Measurements from ENCODE around the gene IQGAP3.

The IQGAP3 gene

DNA sequence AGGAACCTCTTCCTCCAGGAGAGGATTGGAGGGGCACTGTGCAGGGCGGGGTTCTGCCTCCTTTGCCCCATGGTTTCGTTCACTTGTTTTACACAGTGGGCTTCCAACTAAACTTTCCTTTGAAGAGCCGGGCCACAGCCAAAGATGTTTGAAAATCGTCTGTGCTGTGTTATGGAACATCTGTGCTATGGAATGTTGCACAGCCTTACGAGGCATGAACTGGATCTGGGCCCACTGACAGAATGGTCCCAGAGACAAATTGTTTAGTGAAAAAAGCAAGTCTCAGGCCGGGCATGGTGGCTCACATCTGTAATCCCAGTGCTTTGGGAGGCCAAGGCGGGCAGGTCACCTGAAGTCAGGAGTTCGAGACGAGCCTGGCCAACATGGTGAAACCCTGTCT, 59.2 kb downstream of the IQGAP3 start:
- Histone ChIP-seq H3K27me3 (ENCODE audit: control insufficient read depth, insufficient read depth, low read length) (no peaks in the 10 kb centered on the region), H3K4me1 (ENCODE audit: control insufficient read depth, insufficient read depth, low read length) (peaks cover 19% of the 10 kb centered on the region), H3K9ac (ENCODE audit: low read length) (no peak overlapping the region), H3K4me3 (ENCODE audit: low read length) (no peak overlapping the region), H3K36me3 (ENCODE audit: control insufficient read depth, insufficient read depth, low read length) (no peaks in the 10 kb centered on the region), H3K9me3 (ENCODE audit: control insufficient read depth, low read length) (no peaks in the 10 kb centered on the region)

DNA sequence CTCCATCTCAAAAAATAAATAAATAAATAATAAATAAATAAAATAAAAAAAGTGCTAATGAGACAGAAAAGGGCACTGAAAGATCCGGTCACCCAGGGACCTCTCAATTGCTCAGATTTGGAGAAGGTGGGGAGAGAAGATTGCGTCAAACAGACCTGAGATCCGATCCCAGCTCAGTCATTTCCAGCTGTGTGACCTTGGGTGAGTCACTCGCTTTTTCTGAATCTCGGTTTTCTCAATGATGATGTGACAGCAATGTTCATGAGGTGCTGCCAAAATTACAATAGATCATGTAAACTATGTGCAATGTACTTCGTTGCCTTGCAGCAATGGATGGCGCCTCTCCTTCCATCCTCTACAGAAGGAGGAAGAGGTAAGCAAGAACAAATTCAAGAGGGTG, 60.7 kb downstream of the IQGAP3 start:
- no peaks in the 10 kb centered on the region for H3K36me3 ChIP-seq (ENCODE audit: control insufficient read depth, insufficient read depth, low read length)
- peaks cover 17% of the 10 kb centered on the region for H3K4me1 ChIP-seq (ENCODE audit: control insufficient read depth, insufficient read depth, low read length)

DNA sequence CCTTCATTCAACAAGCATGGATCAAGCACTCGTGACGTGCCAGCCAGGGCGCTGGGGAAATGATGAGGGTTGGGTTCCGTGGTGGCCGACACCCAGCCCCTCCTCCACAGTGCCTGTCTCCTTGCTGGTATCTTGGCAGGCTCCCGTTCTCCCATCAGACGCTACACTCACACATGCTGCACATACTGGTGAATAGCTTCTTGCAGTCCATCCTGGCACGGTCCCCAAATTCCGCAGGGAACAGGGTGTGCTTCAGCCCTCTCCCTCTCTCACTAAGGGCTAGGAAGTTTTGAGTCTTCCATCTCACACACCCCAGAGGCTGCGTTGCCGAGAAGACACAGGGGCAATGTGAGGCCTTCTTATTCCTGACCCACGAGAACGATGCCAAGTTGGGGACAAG, 61.7 kb downstream of the IQGAP3 start:
- no peaks in the 10 kb centered on the region for H3K36me3 ChIP-seq (ENCODE audit: control insufficient read depth, insufficient read depth, low read length)
- H3K4me1 ChIP-seq (ENCODE audit: control insufficient read depth, insufficient read depth, low read length), result peaks cover 21% of the 10 kb centered on the region
- no peak overlapping the region for H3K4me3 ChIP-seq (ENCODE audit: low read length)
- no peaks in the 10 kb centered on the region for H3K9me3 ChIP-seq (ENCODE audit: control insufficient read depth, low read length)
- no peak overlapping the region for H3K9ac ChIP-seq (ENCODE audit: low read length)
- H3K27me3 ChIP-seq (ENCODE audit: control insufficient read depth, insufficient read depth, low read length), result no peaks in the 10 kb centered on the region

More for the DNA sequence above, 60.7 kb downstream of the IQGAP3 start:
- H3K4me3 ChIP-seq (ENCODE audit: low read length), result no peak overlapping the region
- H3K9ac ChIP-seq (ENCODE audit: low read length), result no peak overlapping the region
- no peaks in the 10 kb centered on the region for H3K27me3 ChIP-seq (ENCODE audit: control insufficient read depth, insufficient read depth, low read length)
- no peaks in the 10 kb centered on the region for H3K9me3 ChIP-seq (ENCODE audit: control insufficient read depth, low read length)

DNA sequence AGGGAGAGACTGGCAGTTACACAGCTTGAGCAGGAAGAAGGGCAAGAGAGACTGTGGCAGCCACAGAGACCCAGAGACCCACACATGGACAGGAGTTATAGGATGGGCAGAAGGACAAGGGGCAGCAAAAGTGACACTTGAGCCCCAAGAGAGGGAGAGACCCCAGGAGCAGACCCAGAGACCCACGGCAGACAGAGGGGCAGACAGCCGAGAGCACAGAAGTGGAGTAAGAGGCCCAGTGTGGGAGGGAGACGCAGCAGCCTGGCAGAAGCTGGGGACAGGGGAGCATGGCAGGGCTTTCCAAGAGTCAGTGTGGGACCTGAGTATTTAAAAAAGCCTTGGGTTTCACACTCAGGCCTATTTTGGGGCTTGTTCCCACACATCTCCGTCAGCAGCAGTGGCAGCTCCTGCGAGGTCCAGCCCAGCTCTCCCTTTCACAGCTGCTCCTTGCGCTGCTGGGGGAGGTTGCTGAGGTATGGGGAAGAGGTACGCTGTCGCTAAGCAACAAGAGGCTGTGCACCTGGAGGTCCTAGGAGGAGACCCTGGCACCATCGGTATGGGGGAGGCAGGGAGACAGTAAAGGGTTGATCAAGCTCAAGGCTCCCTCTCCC, 62.8 kb downstream of the IQGAP3 start:
- H3K4me3 ChIP-seq (ENCODE audit: low read length), result no peak overlapping the region
- no peaks in the 10 kb centered on the region for H3K9me3 ChIP-seq (ENCODE audit: control insufficient read depth, low read length)
- H3K4me1 ChIP-seq (ENCODE audit: control insufficient read depth, insufficient read depth, low read length), result peaks cover 30% of the 10 kb centered on the region
- H3K9ac ChIP-seq (ENCODE audit: low read length), result peak overlapping the region; percentile 5
- H3K36me3 ChIP-seq (ENCODE audit: control insufficient read depth, insufficient read depth, low read length), result no peaks in the 10 kb centered on the region
- H3K27me3 ChIP-seq (ENCODE audit: control insufficient read depth, insufficient read depth, low read length), result no peaks in the 10 kb centered on the region

DNA sequence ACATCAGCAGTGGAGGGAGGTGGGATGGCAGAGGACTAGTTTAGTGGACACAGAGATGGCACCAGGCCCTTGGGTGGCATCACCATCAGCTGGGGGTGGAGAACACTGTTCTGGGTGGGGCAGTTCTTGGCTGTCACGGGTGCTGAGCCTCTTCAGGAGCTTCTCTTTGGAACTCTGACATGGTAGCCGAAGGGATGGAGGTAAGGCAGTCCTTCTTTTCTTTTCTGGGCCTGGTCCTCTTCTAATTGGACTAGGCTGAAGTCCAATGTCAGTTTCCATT, 63.5 kb downstream of the IQGAP3 start:
- Histone ChIP-seq H3K9me3 (ENCODE audit: control insufficient read depth, low read length) (no peaks in the 10 kb centered on the region), H3K36me3 (ENCODE audit: control insufficient read depth, insufficient read depth, low read length) (no peaks in the 10 kb centered on the region), H3K4me3 (ENCODE audit: low read length) (no peak overlapping the region), H3K4me1 (ENCODE audit: control insufficient read depth, insufficient read depth, low read length) (peaks cover 36% of the 10 kb centered on the region), H3K27me3 (ENCODE audit: control insufficient read depth, insufficient read depth, low read length) (no peaks in the 10 kb centered on the region), H3K9ac (ENCODE audit: low read length) (peak overlapping the region; percentile 5)

DNA sequence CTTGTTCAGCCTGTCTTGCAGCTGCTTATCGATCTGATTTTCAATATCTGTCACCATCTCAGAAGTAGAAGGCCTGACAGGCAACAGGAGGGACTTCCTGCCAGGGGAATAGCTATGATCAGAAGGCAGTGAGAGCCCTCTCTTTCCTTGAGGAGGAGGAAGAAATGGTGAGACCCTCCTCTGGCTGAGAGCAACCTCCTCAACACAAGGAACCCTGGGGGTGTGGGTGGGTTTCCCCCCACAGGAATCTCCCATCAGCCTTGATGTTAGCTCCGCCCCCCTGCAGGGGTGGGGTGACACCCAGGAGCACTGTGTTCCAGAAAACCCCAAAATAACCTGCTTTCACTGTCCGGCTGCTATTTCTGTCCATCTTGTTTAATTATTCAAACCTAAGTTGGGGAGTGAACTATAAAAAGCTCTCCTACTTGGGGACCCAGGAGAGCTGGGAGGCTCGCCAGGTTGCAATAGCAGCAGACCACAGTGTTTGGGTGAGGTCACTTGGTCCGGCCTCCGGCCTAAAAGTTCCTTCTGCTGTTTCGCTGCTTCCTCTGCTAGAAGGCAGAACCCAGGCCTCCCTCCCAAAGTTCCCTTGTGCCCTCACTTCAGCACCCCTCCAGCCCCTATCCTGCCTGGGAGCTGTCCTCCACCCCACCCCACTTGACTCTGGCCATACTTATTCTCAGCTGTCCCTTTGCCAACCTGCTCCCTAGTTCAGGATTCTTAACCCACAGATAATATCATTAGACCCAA, 64.0 kb downstream of the IQGAP3 start:
- Histone ChIP-seq H3K9me3 (ENCODE audit: control insufficient read depth, low read length) (no peaks in the 10 kb centered on the region), H3K27me3 (ENCODE audit: control insufficient read depth, insufficient read depth, low read length) (no peaks in the 10 kb centered on the region), H3K4me1 (ENCODE audit: control insufficient read depth, insufficient read depth, low read length) (peaks cover 41% of the 10 kb centered on the region), H3K9ac (ENCODE audit: low read length) (peak overlapping the region; percentile 47), H3K36me3 (ENCODE audit: control insufficient read depth, insufficient read depth, low read length) (no peaks in the 10 kb centered on the region), H3K4me3 (ENCODE audit: low read length) (no peak overlapping the region)

DNA sequence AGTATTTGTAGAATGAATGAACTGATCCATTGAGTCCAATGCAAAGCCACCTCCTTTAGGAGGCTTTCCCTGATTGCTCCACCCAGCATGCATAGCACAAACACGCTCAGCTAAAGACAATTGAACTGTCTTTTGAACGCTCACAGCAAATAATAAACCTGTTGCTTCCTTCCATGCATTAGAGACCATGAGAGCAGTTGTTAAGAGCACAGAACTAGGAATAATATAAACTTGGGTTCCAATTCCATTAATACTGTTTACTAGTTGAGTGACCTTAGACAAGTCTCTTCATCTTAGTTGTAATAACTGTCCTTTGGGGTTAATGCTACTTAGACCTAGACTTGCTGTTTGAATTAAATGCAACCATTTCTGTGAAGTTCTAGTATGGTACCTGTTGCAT, 65.9 kb downstream of the IQGAP3 start:
- no peaks in the 10 kb centered on the region for H3K9me3 ChIP-seq (ENCODE audit: control insufficient read depth, low read length)
- no peak overlapping the region for H3K4me3 ChIP-seq (ENCODE audit: low read length)
- no peaks in the 10 kb centered on the region for H3K36me3 ChIP-seq (ENCODE audit: control insufficient read depth, insufficient read depth, low read length)
- peaks cover 60% of the 10 kb centered on the region for H3K4me1 ChIP-seq (ENCODE audit: control insufficient read depth, insufficient read depth, low read length)
- H3K9ac ChIP-seq (ENCODE audit: low read length), result no peak overlapping the region
- H3K27me3 ChIP-seq (ENCODE audit: control insufficient read depth, insufficient read depth, low read length), result no peaks in the 10 kb centered on the region

DNA sequence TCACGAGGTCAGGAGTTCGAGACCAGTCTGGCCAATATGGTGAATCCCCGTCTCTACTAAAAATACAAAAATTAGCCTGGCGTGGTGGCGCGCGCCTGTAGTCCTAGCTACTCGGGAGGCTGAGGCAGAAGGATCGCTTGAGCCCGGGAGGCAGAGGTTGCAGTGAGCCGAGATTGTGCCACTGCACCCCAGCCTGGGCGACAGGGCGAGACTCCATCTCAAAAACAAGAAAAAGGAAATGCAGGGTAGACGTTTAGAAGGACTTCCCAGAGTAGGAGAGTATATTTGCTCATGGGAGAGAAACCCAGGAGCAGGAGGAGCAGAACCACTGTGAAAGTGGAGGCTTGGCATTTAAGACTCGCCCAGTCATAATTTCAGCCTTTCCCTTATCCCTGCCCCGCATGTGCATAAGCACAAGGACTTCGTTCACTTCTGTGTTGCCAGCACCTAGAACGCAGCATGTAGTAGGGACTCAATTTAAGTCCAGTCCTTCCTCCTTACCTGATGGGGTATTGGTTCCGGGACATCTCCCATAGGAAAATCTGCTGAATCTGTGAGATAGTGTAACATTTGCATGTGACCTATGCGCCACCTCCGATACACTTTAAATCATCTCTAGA, 66.6 kb downstream of the IQGAP3 start:
- Histone ChIP-seq H3K27me3 (ENCODE audit: control insufficient read depth, insufficient read depth, low read length) (no peaks in the 10 kb centered on the region), H3K9ac (ENCODE audit: low read length) (peak overlapping the region; percentile 65), H3K4me1 (ENCODE audit: control insufficient read depth, insufficient read depth, low read length) (peaks cover 61% of the 10 kb centered on the region), H3K36me3 (ENCODE audit: control insufficient read depth, insufficient read depth, low read length) (no peaks in the 10 kb centered on the region), H3K4me3 (ENCODE audit: low read length) (no peak overlapping the region), H3K9me3 (ENCODE audit: control insufficient read depth, low read length) (no peaks in the 10 kb centered on the region)

DNA sequence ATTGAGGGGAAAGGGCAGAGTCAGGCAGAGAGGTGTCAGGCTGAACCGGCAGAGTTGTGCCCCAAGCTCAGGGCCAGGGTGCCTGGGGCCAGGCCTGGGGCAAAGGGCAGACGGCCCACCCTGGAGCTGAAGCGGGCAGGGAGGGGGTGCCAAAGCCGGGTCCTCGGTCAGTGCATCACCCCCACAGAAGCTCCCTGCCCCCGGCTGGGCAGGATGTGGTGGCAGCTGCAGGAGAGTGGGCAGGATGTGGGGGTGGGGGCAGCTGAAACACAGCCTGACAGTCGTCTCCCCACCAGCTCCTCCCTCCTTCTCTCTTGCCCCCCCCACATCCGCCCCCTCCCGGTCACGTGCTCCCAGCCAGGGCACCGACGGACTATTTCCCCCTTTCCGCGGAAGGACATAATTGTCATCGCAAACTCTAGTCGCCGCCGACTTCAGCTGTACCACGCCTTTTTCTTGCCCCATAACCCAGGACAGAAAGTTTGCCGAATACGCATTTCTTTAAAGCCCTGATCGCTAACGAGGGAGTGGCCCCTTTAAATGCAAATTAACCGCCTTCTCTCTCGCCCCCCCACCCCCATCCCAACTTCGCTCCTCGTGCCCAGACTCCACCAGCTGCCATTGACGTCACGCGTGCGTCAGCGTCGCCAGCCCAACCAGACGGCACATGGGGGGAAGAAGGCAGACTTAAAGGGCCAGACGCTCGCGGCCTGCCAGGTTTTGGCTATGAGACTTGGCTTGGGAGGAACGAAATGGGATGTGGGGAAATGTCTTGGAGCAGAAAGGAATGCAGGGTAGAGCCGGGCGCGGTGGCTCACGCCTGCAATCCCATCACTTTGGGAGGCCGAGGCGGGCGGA, 67.3 kb downstream of the IQGAP3 start:
- Histone ChIP-seq H3K9ac (ENCODE audit: low read length) (peak overlapping the region; percentile 65), H3K27me3 (ENCODE audit: control insufficient read depth, insufficient read depth, low read length) (no peaks in the 10 kb centered on the region), H3K4me3 (ENCODE audit: low read length) (no peak overlapping the region), H3K4me1 (ENCODE audit: control insufficient read depth, insufficient read depth, low read length) (peaks cover 61% of the 10 kb centered on the region), H3K36me3 (ENCODE audit: control insufficient read depth, insufficient read depth, low read length) (no peaks in the 10 kb centered on the region), H3K9me3 (ENCODE audit: control insufficient read depth, low read length) (no peaks in the 10 kb centered on the region)

DNA sequence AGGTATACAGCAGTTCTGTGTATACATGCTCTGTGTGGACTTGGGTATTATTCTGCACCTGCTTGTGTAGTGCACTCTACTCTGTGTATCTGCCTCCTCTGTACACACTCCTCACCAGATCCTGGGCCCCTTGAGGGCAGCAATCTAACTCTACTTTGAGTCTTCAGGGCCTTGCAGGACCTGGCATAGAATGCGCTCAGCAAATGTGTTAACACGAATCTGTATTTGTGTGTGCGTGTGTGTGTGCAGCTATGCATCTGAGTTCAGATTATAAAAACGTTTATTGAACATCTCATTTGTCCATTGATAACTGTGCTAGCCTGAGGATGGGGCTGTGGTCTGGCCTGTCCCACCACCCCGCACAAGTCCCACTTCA, 67.9 kb downstream of the IQGAP3 start:
- no peak overlapping the region for H3K4me3 ChIP-seq (ENCODE audit: low read length)
- no peaks in the 10 kb centered on the region for H3K36me3 ChIP-seq (ENCODE audit: control insufficient read depth, insufficient read depth, low read length)
- H3K27me3 ChIP-seq (ENCODE audit: control insufficient read depth, insufficient read depth, low read length), result no peaks in the 10 kb centered on the region
- H3K4me1 ChIP-seq (ENCODE audit: control insufficient read depth, insufficient read depth, low read length), result peaks cover 56% of the 10 kb centered on the region
- no peaks in the 10 kb centered on the region for H3K9me3 ChIP-seq (ENCODE audit: control insufficient read depth, low read length)
- peak overlapping the region; percentile 65 for H3K9ac ChIP-seq (ENCODE audit: low read length)

DNA sequence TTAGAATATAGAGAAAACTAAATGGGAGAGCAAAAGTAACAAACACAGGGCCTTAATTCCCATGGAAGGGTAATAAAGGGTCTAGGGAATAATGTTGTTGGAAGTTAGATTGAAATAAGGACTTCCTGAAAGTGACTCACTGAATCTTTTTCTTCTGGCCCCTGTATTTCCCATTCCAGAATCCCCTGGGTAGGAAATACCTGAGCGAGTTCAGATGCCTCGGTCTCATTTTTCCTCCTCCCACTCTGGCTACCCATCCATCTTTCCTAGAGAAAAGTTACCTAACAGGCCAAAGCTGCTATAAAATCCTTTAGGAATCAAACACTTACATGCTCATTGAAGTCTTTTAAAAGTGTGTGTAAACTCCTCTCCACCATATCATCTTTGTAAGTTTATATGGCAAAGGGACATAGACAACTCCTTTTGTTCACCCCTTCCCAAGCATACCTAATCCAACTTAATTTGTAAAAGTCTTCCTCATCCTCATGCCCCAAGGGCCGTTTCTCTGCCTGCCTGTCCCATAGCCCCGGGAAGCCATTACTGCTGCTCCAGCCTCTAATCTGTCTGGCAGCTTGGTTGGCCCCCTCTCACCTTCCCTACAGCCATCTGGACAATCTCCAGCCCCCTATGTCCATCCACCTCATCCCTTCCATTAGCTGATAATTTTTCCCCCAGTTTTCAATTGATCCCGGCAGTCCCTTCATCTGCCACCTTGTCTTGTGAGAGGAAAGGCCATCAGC, 68.5 kb downstream of the IQGAP3 start:
- peaks cover 60% of the 10 kb centered on the region for H3K4me1 ChIP-seq (ENCODE audit: control insufficient read depth, insufficient read depth, low read length)

More for the DNA sequence above, 68.5 kb downstream of the IQGAP3 start:
- Histone ChIP-seq H3K9me3 (ENCODE audit: control insufficient read depth, low read length) (no peaks in the 10 kb centered on the region), H3K9ac (ENCODE audit: low read length) (peak overlapping the region; percentile 67), H3K36me3 (ENCODE audit: control insufficient read depth, insufficient read depth, low read length) (no peaks in the 10 kb centered on the region), H3K4me3 (ENCODE audit: low read length) (peak overlapping the region; percentile 21), H3K27me3 (ENCODE audit: control insufficient read depth, insufficient read depth, low read length) (no peaks in the 10 kb centered on the region)
